Stimulated activated naive CD8-positive, alpha-beta T cell treated with anti-CD3 and anti-CD28 coated beads, Interleukin-15, amount 100 ng/mL, for 72 hours (primary cell): ENCODE measurements around the gene ARL2BP.

Source experiments
- ATAC-seq: fragments of 150-1000 bp; cut with Tn5 transposase; 2 replicates; pipeline ENCODE4 v1.10.0; 2021; ENCODE audit warnings: mild to moderate bottlenecking, moderate library complexity
- DNase-seq, 2 donors: peaks; one replicate each; pipeline ENCODE4 v3.0.0; 2021 to 2022
- H3K27ac Mint-ChIP-seq, 2 donors: one replicate each; pipeline ENCODE4 v1.8.0; 2022; ENCODE audit warnings: mild to moderate bottlenecking in 2 of 2, mixed read lengths in 2 of 2, moderate library complexity in 2 of 2
- H3K27me3 Mint-ChIP-seq: one replicate; pipeline ENCODE4 v1.8.0; 2022; ENCODE audit warnings: mixed read lengths
- H3K4me1 Mint-ChIP-seq: one replicate; pipeline ENCODE4 v1.8.0; 2022; ENCODE audit warnings: mild to moderate bottlenecking, mixed read lengths
- H3K4me3 Mint-ChIP-seq, 2 donors: one replicate each; pipeline ENCODE4 v1.8.0; 2022; ENCODE audit warnings: mild to moderate bottlenecking in 2 of 2, mixed read lengths in 2 of 2, moderate library complexity in 1 of 2
- H3K9me3 Mint-ChIP-seq, 2 donors: one replicate each; pipeline ENCODE4 v1.8.0; 2022; ENCODE audit warnings: mixed read lengths in 2 of 2

The ARL2BP gene

GRCh38 chr16:57253466-57253865, 8.4 kb downstream of the ARL2BP start:
- Mint-ChIP-seq H3K9me3 (no peaks in the 10 kb centered on the region), H3K27ac (no peak overlapping the region), H3K27me3 (no peaks in the 10 kb centered on the region), H3K4me3 (no peak overlapping the region), H3K4me1 (peaks cover 4% of the 10 kb centered on the region)
- DNase-seq = no peak
- ATAC-seq = no peak

- ATAC-seq (no peak), DNase-seq (no peak)
- H3K27me3 Mint-ChIP-seq = no peaks in the 10 kb centered on the region
- peaks cover 24% of the 10 kb centered on the region for H3K4me1 Mint-ChIP-seq
- H3K9me3 Mint-ChIP-seq = no peaks in the 10 kb centered on the region
- H3K27ac Mint-ChIP-seq = no peak overlapping the region
- H3K4me3 Mint-ChIP-seq = no peak overlapping the region
Observed at GRCh38 chr16:57255686-57256415, 10.8 kb downstream of the ARL2BP start.

- Mint-ChIP-seq H3K4me3 (no peak overlapping the region), H3K27me3 (no peaks in the 10 kb centered on the region), H3K4me1 (peaks cover 27% of the 10 kb centered on the region), H3K9me3 (no peaks in the 10 kb centered on the region), H3K27ac (no peak overlapping the region)
- DNase-seq (no peak), ATAC-seq (no peak)
Observed at GRCh38 chr16:57256601-57257395, 11.7 kb downstream of the ARL2BP start.

- Mint-ChIP-seq H3K9me3 (no peaks in the 10 kb centered on the region), H3K27ac (no peak overlapping the region), H3K4me1 (peaks cover 28% of the 10 kb centered on the region), H3K4me3 (no peak overlapping the region), H3K27me3 (no peaks in the 10 kb centered on the region)
- DNase-seq (no peak), ATAC-seq (no peak)
Observed at GRCh38 chr16:57257455-57258070, 12.5 kb downstream of the ARL2BP start.

- no peak for ATAC-seq
- Mint-ChIP-seq H3K4me1 (peaks cover 35% of the 10 kb centered on the region), H3K4me3 (peak overlapping the region in 1 of 2 donors; percentile 41), H3K27ac (peak overlapping the region in 1 of 2 donors; percentile 80), H3K9me3 (no peaks in the 10 kb centered on the region), H3K27me3 (no peaks in the 10 kb centered on the region)
- no peak for DNase-seq
Observed at GRCh38 chr16:57258226-57258909, 13.3 kb downstream of the ARL2BP start.

GRCh38 chr16:57258910-57259475, 13.9 kb downstream of the ARL2BP start:
- H3K27ac Mint-ChIP-seq = peak overlapping the region in 1 of 2 donors; percentile 27
- DNase-seq (no peak), ATAC-seq (no peak)
- peaks cover 35% of the 10 kb centered on the region for H3K4me1 Mint-ChIP-seq
- H3K27me3 Mint-ChIP-seq = no peaks in the 10 kb centered on the region
- H3K9me3 Mint-ChIP-seq = no peaks in the 10 kb centered on the region
- H3K4me3 Mint-ChIP-seq = no peak overlapping the region

GRCh38 chr16:57260294-57260929, 15.4 kb downstream of the ARL2BP start:
- Mint-ChIP-seq H3K4me3 (peak overlapping the region; percentile 76 to 78), H3K27me3 (no peaks in the 10 kb centered on the region), H3K27ac (peak overlapping the region; percentile 88 to 90), H3K4me1 (peaks cover 42% of the 10 kb centered on the region), H3K9me3 (no peaks in the 10 kb centered on the region)
- peak in 1 of 2 donors; percentile 35 for DNase-seq
- ATAC-seq = peak; percentile 70

GRCh38 chr16:57261806-57262205, 16.7 kb downstream of the ARL2BP start:
- Mint-ChIP-seq H3K27me3 (no peaks in the 10 kb centered on the region), H3K9me3 (no peaks in the 10 kb centered on the region), H3K4me3 (no peak overlapping the region), H3K27ac (no peak overlapping the region), H3K4me1 (peaks cover 56% of the 10 kb centered on the region)
- ATAC-seq (no peak), DNase-seq (no peak)

- H3K9me3 Mint-ChIP-seq = no peaks in the 10 kb centered on the region
- H3K27me3 Mint-ChIP-seq = no peaks in the 10 kb centered on the region
- H3K4me3 Mint-ChIP-seq = no peak overlapping the region
- peak overlapping the region in 1 of 2 donors; percentile 94 for H3K27ac Mint-ChIP-seq
- no peak for ATAC-seq
- H3K4me1 Mint-ChIP-seq = peaks cover 68% of the 10 kb centered on the region
- no peak for DNase-seq
Observed at GRCh38 chr16:57262841-57263540, 17.9 kb downstream of the ARL2BP start.

- no peak for ATAC-seq
- H3K9me3 Mint-ChIP-seq = no peaks in the 10 kb centered on the region
- peaks cover 69% of the 10 kb centered on the region for H3K4me1 Mint-ChIP-seq
- peak overlapping the region in 1 of 2 donors; percentile 59 for H3K27ac Mint-ChIP-seq
- no peaks in the 10 kb centered on the region for H3K27me3 Mint-ChIP-seq
- no peak for DNase-seq
- no peak overlapping the region for H3K4me3 Mint-ChIP-seq
Observed at GRCh38 chr16:57263541-57264351, 18.7 kb downstream of the ARL2BP start.

- no peak overlapping the region for H3K4me3 Mint-ChIP-seq
- ATAC-seq (no peak), DNase-seq (no peak)
- no peaks in the 10 kb centered on the region for H3K27me3 Mint-ChIP-seq
- H3K4me1 Mint-ChIP-seq = peaks cover 72% of the 10 kb centered on the region
- H3K9me3 Mint-ChIP-seq = no peaks in the 10 kb centered on the region
- H3K27ac Mint-ChIP-seq = no peak overlapping the region
Observed at GRCh38 chr16:57264381-57264780, 19.3 kb downstream of the ARL2BP start.

- ATAC-seq (no peak), DNase-seq (no peak)
- Mint-ChIP-seq H3K9me3 (no peaks in the 10 kb centered on the region), H3K27me3 (no peaks in the 10 kb centered on the region), H3K27ac (no peak overlapping the region), H3K4me3 (no peak overlapping the region), H3K4me1 (peaks cover 68% of the 10 kb centered on the region)
Observed at GRCh38 chr16:57264950-57265371, 19.9 kb downstream of the ARL2BP start.

GRCh38 chr16:57265850-57266530, 20.9 kb downstream of the ARL2BP start:
- ATAC-seq (no peak), DNase-seq (no peak)
- H3K4me1 Mint-ChIP-seq = peaks cover 57% of the 10 kb centered on the region
- H3K27me3 Mint-ChIP-seq = no peaks in the 10 kb centered on the region
- H3K9me3 Mint-ChIP-seq = no peaks in the 10 kb centered on the region
- H3K27ac Mint-ChIP-seq = peak overlapping the region in 1 of 2 donors; percentile 45
- peak overlapping the region; percentile 49 to 70 for H3K4me3 Mint-ChIP-seq
